WERI-Rb-1 (cell line): ENCODE data around the gene NAA15.

Experiments used
- DNase-seq: peaks from one replicate; pipeline ENCODE4 v3.0.0-alpha.2; 2020
- H3K27ac ChIP-seq: fragments of 250-450 bp; sonication (Bioruptor Pico); 2 replicates; pipeline ENCODE4 v1.5.1; 2020; ENCODE audit warnings: mild to moderate bottlenecking, moderate library complexity
- H3K27me3 ChIP-seq: fragments of 250-450 bp; sonication (Bioruptor Pico); 2 replicates; pipeline ENCODE4 v1.5.1; 2021; ENCODE audit warnings: mild to moderate bottlenecking, low read depth, moderate library complexity; ENCODE audit not compliant: insufficient read depth, severe bottlenecking
- H3K36me3 ChIP-seq: fragments of 250-450 bp; sonication (Bioruptor Pico); 2 replicates; pipeline ENCODE4 v1.5.1; 2020; ENCODE audit warnings: mild to moderate bottlenecking, moderate library complexity
- H3K4me3 ChIP-seq: 2 replicates; pipeline ENCODE4 v1.5.1; 2011; ENCODE audit warnings: low read depth, mild to moderate bottlenecking, control low read depth, low read length
- H3K9me3 ChIP-seq: fragments of 250-450 bp; sonication (Bioruptor Pico); 2 replicates; pipeline ENCODE4 v1.5.1; 2021; ENCODE audit warnings: mild to moderate bottlenecking, moderate library complexity; ENCODE audit not compliant: severe bottlenecking
- TF ChIP-seq, protein P1 (sequence below): IDR thresholded peaks from 2 replicates; pipeline ENCODE4 v1.5.1; 2011; ENCODE audit warnings: low read depth, mild to moderate bottlenecking, control low read depth, inconsistent platforms, low read length

The NAA15 gene

DNA sequence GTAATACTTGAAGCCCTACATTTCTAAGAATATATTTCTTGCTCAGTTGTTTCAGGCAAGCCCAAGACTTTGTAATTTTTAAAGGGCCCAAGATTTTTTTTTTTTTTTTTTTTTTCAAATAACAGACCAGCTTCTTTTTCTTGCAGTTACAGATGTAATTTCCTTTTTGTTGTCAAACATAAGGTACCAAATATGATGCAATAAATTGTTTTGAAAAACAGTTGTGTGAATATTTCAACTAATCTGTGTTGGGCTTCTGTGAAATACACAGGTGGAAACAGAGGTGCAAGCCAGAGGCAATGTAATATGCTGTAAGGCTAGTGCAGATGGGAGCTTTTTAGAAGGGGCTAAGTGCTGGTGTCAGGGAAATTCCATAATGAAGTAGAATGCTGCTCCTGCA, 87.8 kb downstream of the NAA15 start:
- Histone ChIP-seq H3K9me3 (no peaks in the 10 kb centered on the region), H3K27me3 (no peaks in the 10 kb centered on the region), H3K27ac (no peak overlapping the region), H3K4me3 (no peak overlapping the region), H3K36me3 (peaks cover 67% of the 10 kb centered on the region)
- TF ChIP-seq, protein P1, sequence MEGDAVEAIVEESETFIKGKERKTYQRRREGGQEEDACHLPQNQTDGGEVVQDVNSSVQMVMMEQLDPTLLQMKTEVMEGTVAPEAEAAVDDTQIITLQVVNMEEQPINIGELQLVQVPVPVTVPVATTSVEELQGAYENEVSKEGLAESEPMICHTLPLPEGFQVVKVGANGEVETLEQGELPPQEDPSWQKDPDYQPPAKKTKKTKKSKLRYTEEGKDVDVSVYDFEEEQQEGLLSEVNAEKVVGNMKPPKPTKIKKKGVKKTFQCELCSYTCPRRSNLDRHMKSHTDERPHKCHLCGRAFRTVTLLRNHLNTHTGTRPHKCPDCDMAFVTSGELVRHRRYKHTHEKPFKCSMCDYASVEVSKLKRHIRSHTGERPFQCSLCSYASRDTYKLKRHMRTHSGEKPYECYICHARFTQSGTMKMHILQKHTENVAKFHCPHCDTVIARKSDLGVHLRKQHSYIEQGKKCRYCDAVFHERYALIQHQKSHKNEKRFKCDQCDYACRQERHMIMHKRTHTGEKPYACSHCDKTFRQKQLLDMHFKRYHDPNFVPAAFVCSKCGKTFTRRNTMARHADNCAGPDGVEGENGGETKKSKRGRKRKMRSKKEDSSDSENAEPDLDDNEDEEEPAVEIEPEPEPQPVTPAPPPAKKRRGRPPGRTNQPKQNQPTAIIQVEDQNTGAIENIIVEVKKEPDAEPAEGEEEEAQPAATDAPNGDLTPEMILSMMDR: no peak
- DNase-seq: no peak

DNA sequence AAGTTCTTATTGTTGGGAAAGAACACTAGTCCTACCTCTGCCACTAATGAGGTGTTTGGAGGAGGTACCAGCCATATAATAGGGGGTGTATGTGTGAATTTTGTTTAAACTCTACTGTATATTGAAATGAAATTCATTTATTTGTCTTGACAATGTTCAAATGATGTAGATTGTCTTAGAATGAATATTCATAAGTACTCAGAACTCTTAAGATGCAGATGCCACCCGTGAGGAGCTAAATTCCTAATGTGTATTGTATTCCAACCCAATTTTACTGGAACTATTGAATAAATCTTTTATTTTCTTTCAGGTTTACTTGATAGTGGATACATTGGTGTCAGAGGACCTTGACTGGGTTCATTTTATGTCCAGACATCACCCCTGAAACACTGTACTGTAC, 88.7 kb downstream of the NAA15 start:
- DNase-seq: no peak
- Histone ChIP-seq H3K36me3 (peaks cover 58% of the 10 kb centered on the region), H3K27ac (no peak overlapping the region), H3K4me3 (no peak overlapping the region), H3K9me3 (no peaks in the 10 kb centered on the region), H3K27me3 (no peaks in the 10 kb centered on the region)
- TF ChIP-seq, protein P1: no peak

GRCh38 chr4:139391731-139392130, 90.4 kb downstream of the NAA15 start:
- Histone ChIP-seq H3K27me3 (no peaks in the 10 kb centered on the region), H3K36me3 (peaks cover 43% of the 10 kb centered on the region)

GRCh38 chr4:139392797-139393196, 91.5 kb downstream of the NAA15 start:
- TF ChIP-seq, protein P1: no peak
- Histone ChIP-seq H3K9me3 (no peaks in the 10 kb centered on the region), H3K27me3 (no peaks in the 10 kb centered on the region), H3K27ac (no peak overlapping the region), H3K4me3 (no peak overlapping the region), H3K36me3 (peaks cover 34% of the 10 kb centered on the region)
- no peak for DNase-seq

More at GRCh38 chr4:139391731-139392130, 90.4 kb downstream of the NAA15 start:
- DNase-seq: no peak
- Histone ChIP-seq H3K9me3 (no peaks in the 10 kb centered on the region), H3K27ac (no peak overlapping the region), H3K4me3 (no peak overlapping the region)
- TF ChIP-seq, protein P1: no peak

- H3K9me3 ChIP-seq: no peaks in the 10 kb centered on the region
- no peaks in the 10 kb centered on the region for H3K36me3 ChIP-seq
- no peak overlapping the region for H3K4me3 ChIP-seq
- H3K27ac ChIP-seq: no peak overlapping the region
- TF ChIP-seq, protein P1: no peak
- no peaks in the 10 kb centered on the region for H3K27me3 ChIP-seq
- DNase-seq: no peak
Observed at GRCh38 chr4:139401368-139401767, 100.1 kb downstream of the NAA15 start.

GRCh38 chr4:139402436-139402835, 101.1 kb downstream of the NAA15 start:
- DNase-seq: no peak
- Histone ChIP-seq H3K36me3 (no peaks in the 10 kb centered on the region), H3K9me3 (no peaks in the 10 kb centered on the region), H3K4me3 (no peak overlapping the region), H3K27me3 (no peaks in the 10 kb centered on the region), H3K27ac (no peak overlapping the region)
- TF ChIP-seq, protein P1: no peak
